NCI-H146 treated with DMSO at 0.1 percent for 48 hours (cell line): ENCODE data around the gene RINL.
A peak's percentile ranks its signal among the peaks of the same experiment; 100 is the strongest.
"Not testable (repeated sequence)": the region's sequence is repeated elsewhere in the genome, so short reads cannot be mapped to it uniquely, and the experiment has no call there.

Experiments used
- DNase-seq: peaks from one replicate; lab custom pipeline; 2025; ENCODE audit not compliant: unreplicated experiment; lab: John Stamatoyannopoulos, UW

The RINL gene

DNA sequence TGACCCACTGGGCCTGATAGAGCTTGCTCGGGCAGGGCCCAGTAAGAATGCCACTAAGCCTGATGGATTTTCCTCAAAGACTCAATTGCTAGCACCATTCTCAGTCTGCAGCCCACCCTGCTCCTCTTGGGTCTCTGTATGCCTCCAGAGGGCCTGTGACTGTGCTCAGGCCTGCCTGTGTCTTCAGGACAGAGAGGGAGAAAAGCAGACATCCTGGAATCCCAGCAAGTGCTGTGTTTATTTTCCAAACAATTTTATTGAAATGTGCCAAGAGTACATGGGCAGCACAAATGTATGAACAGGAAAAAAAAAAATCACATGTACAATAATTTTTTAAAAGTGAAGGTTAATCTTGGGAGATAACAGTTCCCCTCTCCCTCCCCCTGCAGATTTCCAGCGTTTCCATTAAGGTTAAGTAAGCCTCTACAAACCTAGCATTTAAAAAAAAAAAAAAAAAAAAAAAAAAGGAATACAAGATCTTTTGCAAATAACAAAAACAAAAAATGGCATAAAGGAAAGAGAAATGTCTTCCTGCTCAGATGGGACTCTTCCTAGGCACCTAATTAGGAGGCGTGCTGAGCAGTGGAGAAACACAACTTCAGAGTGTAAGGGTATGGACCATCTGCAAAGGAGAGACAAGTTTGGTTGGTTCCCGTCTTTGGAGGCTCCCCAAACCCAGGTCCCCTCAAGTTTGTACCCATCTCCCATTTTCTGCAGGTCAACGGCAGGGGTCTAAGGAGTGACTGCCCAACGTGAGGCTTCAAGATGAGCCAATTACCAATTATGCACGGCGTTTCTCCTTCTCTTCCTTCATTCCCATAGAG lies 41.7 kb downstream of the RINL start:
- no peak for DNase-seq

GRCh38 chr19:38834590-38834989 lies 43.5 kb downstream of the RINL start:
- no peak for DNase-seq

GRCh38 chr19:38834104-38834490 lies 44.0 kb downstream of the RINL start:
- no peak for DNase-seq

- no peak for DNase-seq
Measured at GRCh38 chr19:38833092-38833425, 45.0 kb downstream of the RINL start.

DNA sequence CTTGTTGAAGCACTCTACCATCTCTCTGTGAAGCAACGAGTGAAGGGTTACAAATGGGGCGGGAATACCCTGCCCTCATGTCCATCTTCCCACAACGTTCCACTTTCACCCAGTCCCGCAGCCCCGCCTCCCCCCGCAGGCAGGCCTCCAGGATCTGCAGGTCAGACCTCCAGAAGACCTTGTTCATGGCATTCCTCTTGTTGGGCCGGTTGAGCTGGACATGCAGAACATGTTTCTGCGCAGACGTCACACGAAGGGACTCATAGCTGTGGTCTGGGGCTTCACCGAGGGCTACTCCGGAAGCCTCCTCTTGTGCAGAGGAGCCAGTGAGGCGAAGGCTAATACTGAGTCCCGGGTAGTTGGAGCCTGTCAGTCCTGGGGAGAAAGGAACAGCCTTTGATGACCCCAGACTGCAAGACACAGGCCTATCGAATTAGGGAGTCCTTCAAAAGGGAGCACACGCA lies 46.9 kb downstream of the RINL start:
- DNase-seq: no peak

DNA sequence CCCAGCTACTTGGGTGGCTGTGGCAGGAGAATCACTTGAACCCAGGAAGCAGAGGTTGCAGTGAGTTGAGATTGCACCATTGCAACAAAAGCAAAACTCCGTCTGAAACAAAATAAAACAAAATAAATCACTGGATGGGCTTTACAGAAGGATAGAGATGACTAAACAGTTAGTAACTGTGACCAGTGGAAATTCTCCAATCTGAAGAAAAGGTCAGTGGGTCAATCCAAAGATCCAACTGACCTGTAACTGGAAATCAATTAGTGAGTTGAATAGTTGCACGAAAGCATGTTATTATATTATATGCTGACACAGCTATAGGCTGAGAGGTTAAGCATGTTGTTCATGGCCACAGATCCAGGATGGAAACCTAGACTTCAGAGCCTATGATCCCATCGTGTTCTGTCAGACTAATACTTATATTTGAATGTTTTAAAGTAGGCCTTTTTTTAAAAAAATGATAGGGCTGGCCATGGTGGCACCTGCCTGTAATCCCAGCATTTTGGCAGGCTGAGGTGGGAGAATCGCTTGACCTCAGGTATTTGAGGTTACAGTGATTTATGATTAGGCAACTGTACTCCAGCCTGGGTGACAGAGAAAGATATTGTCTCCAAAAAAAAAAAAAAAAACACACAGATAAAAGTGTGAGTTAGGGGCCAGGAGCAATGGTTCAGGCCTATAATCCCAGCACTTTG lies 47.9 kb downstream of the RINL start:
- no peak for DNase-seq

DNA sequence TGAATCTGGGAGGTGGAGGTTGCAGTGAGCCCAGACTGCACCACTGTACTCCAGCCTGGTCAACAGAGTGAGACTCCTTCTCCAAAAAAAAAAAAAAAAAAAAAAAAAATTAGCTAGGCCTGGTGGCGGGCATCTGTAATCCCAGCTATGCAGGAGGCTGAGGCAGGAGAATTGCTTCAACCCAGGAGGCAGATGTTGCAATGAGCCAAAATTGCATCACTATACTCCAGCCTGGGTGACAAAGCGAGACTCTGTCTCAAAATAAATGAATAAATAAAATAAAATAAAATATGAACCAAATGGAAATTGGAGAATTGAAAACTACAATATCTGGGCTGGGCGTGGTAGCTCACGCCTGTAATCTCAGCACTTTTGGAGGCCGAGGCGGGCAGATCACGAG lies 48.9 kb downstream of the RINL start:
- DNase-seq: not testable (repeated sequence)

DNA sequence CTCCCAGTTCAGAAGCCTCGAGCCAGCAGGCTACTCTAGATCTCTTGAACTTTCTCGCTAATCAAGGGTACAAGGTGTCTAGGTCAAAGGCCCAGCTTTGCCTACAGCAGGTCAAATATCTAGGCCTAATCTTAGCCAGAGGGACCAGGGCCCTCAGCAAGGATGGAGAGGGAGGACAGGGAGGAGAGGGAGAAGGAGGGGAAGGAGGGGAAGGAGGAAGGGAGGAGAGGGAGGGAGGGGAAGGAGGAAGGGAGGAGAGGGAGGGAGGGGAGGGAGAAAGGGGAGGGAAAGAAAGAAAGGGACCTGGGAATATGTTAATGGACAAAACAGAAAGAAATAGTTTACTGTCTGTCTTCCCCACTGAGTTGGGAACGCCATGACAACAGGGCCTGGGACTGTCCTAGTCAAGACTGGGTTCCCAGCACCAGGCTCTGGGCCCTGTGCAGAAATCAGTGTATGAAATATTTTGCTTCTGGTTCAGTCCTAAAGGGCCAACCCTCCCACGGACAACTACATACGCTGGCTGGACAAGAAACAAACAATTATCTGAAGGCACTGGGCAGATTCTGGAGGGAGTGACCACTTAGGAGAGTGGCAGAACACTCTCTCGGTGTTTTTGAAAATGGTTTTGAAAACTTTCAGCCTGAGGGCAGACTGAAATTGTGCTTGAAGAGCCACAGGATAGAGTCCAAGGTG lies 51.1 kb downstream of the RINL start:
- DNase-seq: no peak

GRCh38 chr19:38825936-38826335 lies 52.1 kb downstream of the RINL start:
- not testable (repeated sequence) for DNase-seq

- DNase-seq: not testable (repeated sequence)
Measured at GRCh38 chr19:38821230-38821825, 56.7 kb downstream of the RINL start.

DNA sequence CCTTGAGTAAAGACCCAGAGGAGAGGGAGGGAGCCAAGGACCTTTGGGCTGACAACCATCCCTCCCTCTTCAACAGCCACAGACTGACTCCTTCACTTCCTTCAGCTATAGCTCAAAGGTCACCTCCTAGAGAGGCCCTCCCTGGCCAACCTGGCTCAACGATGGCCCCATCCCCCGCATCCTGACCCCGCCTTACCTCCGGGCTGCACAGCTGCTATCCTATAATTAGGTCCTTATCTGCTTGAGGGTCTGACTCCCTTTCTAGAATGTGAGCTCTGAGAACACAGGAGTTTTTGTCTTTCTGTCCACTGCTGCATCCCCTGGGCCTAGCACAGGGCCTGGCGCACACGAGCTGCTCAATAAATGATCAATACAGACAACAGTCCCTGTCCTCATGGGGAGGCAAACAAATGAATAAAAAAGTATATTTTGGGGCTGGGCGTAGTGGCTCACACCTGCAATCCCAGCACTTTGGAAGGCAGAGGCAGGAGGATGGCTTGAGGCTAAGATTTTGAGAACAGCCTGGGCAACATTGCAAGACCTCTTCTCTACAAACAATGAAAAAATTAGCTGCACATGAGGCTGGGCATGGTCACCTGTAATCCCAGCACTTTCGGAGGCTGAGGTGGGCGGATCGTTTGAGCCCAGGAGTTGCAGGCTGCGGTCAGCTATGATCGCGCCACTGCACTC lies 58.7 kb downstream of the RINL start:
- peak; percentile 31 for DNase-seq
